HG02678 (cell line): ENCODE measurements around the gene CCDC190.
"Not testable (repeated sequence)": the region's sequence is repeated elsewhere in the genome, so short reads cannot be mapped to it uniquely, and the experiment has no call there.

ENCODE experiments used
- ATAC-seq: cut with Tn5 transposase; IDR thresholded peaks from one replicate; pipeline ENCODE4 v1.9.1; 2021; ENCODE audit warnings: mild to moderate bottlenecking, moderate library complexity; ENCODE audit not compliant: unreplicated experiment

Gene CCDC190

DNA sequence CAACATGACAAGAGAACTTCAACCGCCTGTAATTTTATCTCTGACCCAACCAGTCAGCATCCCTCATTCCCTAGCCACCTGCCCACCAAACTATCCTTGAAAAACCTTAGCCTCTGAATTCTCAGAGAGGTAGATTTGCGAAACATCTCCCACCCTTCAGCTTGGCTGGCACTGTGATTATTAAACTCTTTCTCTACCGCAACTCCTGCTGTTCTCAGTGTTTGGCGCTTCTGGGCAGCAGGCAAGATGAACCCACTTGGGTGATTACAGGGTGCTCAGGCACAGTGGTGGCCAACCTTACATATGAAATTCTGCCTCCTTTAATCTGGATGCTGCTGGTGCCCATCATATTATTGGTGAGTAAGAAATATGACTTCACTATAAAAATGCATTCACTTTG, 22.1 kb downstream of the CCDC190 start:
- ATAC-seq: no peak

DNA sequence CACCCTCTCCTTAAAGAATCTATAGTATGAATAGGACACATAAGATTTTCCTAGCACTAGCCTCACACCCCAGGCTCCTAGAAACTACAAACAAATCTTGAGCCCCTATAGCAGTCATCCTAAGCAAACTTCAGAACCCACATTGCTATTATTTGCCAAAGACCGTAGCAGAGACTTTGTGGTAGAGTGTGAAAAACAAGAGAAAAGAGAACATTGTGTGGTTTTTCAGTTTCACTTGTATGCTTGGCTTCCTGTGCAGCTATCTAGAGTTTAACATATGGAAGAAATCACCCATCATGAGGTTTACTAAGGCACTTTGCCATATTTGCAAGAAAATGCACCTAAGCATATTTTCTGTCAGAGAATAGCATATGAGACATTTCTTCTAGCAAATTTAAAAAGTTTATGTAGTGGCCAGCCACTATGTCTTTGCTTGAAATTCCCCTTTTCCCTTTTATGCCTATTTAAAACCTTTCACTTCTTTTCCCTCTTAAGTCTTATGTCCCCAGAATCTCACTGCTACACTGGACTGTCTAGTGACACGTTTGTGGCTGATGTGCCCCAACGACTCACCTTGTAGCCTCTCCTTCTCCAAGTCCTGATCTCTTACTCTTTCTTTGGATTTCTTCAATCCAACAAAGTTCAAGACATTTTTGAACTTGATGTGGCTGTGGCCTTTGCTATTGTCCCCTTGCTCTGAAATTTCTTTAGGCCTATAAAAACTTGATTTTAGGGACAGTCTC, 25.6 kb downstream of the CCDC190 start:
- ATAC-seq: peak; percentile 82

DNA sequence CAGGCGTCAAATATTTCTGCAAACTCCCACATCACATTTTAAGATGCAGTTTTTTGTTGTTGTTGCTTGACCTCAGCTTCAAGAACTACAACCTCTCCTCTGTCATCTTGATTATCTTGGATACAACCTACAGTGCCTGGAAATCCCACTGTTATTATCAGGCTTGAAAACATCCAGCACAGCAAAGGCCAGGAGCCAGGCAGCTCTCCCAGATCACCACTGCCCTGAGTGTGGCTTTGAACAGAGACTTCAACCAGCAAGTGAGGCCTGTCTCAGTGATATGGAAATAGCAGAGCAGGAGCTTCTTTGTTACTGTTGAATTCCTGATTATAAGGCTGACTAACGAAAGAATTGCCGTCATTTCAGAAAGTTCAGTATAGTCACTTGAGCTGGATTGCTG, 28.5 kb downstream of the CCDC190 start:
- no peak for ATAC-seq

DNA sequence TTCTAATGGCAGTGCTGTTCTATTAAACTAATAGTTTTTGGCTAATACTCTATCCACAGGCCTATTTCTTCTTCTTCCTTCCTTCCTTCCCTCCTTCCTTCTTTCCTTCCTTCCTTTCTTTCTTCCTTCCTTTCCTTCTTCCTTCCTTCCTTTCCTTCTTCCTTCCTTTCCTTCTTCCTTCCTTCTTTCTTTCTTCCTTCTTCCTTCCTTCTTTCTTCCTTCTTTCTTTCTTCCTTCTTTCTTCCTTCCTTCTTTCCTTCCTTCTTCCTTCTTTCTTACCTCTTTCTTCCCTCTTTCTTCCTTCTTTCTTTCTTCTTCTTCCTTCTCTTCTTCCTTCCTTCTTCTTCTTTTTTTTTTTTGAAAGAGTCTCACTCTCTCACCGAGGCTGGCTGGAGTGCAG, 31.7 kb downstream of the CCDC190 start:
- ATAC-seq: no peak

DNA sequence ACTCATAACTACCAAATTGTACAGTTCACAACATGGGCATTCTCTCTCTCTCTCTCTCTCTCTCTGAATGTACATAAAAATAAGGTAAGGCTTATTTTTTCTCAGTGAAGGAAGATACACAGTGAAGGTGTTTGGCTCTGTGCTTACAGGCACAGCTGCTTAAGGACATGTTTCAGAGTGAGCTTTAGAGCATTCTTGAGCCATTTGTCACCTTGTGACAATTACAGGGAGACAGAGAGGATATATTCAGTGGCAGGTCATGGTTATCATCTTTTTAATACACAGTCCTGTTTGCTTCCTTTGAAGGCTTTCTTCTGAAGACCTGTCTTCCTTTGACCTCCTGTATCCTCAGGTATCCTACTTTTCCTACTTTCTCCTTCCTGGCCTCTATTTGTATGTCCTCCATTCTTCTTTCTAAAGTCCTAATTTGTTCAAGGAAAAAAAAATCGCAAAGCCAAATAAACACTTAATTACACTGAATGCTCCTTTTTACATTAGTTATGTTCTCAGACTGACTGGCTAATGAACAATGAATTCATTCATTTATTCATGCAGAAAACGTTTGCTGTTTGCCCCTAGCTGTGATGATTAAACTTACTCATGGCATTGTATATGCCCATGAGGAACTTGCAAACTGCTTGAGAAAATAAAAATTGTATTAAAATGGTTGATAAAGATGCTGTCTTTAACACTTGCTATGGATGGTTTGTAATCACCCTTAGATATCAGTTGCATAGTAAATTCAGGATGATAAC, 37.0 kb downstream of the CCDC190 start:
- ATAC-seq: no peak

DNA sequence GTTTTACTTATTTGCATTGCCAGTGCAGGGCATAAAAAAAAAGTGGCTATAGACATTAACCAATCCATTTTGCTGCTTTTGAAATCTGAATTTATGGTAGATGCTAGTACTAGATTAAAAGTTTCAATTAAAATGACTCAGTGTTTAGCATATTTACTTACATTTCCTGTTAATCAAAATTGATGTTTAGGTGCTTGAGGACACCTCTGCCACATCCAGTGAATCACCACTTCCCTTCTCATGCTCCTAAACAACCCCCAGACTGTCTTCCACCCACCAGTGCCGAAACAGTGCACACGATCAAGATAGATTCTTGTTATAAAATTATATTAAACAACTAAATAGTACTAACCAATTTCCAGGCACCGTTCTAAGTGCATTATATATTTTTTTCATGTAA, 37.7 kb downstream of the CCDC190 start:
- ATAC-seq: no peak

DNA sequence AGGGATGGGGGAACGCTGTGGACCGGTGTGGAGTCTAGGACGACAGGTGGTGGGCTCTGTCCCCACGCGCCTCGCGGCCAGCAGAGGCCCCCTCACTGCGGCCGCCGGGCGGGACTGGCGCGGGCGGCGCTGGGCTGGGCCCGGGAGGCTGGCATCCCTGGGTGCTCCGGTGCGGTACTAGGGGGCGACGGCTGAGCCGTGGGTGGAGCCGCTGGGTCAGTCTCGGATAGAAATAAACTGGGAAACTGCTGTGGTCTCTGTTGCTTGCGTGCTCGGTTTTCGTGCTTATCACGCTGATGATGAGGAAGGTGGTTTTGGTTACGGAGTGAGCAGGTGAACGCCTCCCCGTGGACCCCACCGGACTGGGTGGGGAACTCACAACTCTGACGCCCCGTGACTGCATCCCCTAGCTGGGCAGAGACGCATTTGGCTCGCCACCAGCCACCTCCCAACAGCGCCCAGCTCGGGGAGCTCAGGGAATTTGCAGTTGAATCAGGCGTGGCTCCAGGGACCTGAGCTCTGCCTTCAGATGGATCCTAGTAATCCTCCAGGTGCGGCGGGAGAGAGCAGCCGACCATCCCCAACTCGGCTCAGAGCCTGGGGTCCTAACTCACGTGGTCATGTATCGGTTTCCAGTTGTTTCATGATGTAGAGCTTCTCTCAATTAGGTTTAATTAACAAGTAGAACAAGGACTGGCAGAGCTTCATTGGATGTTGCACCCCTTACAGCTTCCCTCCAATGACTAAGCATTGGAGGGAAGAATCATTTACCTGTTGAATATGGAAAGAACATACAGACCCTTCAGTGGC, 38.4 kb downstream of the CCDC190 start:
- ATAC-seq: peak; percentile 45

DNA sequence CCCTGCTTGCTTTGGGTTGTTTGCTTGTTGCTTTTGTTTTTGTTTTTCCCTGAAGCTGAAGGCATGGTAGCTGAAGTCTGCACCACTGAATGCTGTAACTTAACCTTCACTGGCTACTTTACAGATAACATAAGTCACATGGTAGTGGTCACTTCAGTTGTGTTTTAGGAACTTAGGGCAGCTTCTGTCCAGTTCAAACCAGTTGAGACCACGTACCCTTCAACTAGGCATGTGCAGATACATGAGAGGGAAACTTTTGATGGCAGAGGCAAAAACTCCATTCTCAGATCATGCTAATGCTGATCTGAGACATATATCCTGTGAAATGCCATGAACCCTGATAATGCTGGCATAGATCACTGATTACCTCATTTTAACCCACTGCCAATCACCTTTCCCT, 42.3 kb downstream of the CCDC190 start:
- ATAC-seq: not testable (repeated sequence)

DNA sequence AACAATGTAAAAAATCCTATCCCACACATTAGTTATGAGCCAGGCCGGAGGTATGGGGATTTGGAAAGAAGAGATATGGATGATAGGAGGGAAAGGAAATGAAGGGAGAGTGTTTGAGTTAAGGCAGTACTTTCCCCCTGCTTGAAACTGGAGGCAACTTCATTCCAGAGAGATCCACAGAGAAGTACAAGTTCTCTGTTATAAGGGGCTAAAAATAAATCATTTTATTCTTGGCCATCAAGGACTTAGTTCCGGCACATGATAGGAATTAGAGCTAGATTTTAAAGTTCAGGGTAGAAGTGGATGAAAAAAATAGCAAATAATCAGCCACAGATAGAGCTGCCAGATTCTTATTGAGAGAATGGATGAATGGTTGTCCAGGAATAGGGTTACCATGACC, 42.8 kb downstream of the CCDC190 start:
- ATAC-seq: not testable (repeated sequence)

DNA sequence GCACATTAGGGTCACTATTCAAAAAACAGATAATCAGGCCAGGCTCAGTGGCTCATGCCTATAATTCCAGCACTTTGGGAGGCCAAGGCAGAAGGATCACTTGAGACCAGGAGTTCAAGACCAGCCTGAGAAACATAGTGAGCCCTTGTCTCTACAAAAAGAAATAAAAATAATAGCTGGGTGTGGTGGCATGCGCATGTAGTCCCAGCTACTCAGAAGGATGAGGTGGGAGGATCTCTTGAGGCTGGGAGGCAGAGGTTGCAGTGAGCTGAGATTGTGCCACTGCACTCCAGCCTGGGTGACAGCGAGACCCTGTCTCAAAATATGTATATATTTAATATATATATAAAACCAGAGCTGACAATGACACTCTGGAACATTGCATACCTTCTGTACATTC, 48.6 kb downstream of the CCDC190 start:
- not testable (repeated sequence) for ATAC-seq

DNA sequence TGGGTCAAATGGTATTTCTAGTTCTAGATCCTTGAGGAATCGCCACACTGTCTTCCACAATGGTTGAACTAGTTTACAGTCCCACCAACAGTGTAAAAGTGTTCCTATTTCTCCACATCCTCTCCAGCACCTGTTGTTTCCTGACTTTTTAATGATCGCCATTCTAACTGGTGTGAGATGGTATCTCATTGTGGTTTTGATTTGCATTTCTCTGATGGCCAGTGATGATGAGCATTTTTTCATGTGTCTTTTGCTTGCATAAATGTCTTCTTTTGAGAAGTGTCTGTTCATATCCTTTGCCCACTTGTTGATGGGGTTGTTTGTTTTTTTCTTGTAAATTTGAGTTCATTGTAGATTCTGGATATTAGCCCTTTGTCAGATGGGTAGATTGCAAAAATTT, 53.5 kb downstream of the CCDC190 start:
- ATAC-seq: not testable (repeated sequence)
